ENCODE measurements around the gene RBM42. TPM values are rescaled to one million over a fixed set of nuclear protein-coding genes. Genes with fewer than 3 reads are reported as not detected.
A peak's percentile ranks its signal among the peaks of the same experiment; 100 is the strongest.

Gene RBM42
- total and polyA plus RNA-seq, 8 donors = 18.2 to 38.6 (median 29.9) TPM

DNA sequence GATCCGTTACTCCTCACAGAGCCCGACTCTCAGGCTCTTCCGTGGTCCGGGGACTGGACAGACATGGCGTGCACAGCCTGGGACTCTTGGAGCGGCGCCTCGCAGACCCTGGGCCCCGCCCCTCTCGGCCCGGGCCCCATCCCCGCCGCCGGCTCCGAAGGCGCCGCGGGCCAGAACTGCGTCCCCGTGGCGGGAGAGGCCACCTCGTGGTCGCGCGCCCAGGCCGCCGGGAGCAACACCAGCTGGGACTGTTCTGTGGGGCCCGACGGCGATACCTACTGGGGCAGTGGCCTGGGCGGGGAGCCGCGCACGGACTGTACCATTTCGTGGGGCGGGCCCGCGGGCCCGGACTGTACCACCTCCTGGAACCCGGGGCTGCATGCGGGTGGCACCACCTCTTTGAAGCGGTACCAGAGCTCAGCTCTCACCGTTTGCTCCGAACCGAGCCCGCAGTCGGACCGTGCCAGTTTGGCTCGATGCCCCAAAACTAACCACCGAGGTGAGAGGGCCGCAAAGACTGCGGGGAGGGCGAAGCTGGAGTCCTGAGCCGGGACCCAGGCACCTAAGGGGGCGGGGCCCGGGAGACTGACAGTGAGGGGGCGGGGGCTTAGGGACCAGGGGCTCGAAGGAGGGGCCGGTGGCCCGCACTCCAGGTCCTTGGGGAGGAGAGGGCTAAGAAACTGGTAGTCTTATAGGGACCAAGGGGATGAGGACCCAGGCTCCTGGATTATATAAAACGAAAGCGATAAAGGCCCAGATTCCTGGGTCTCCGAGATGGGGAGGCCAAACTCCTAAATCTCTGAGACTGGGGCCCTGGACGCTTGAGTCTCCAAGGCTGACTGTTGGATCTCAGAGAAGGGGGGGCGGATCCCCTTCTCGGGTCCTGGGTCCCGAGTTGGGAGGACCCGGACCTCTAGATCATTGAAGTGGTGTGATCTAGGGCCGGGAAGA lies 14.7 kb downstream of the RBM42 start:
- DNase-seq (peak; percentile 84 to 96 (median 90)), FAIRE-seq (no peak), ATAC-seq (peak; percentile 70 to 81 (median 74))
- Histone ChIP-seq H3K4me1 (peaks cover 0 to 3% (median 0%) of the 10 kb centered on the region in 3 donors), H3K27me3 (no peaks in the 10 kb centered on the region), H3K36me3 (no peaks in the 10 kb centered on the region), H3K9me3 (no peaks in the 10 kb centered on the region), H3K4me3 (peak overlapping the region; percentile 42 to 59 (median 50)), H3K27ac (peak overlapping the region; percentile 81 to 88 (median 86))
- 0% methylated on average over 67 to 69 of the region's 69 CpGs for WGBS, 2 donors
- TF ChIP-seq, protein P1, sequence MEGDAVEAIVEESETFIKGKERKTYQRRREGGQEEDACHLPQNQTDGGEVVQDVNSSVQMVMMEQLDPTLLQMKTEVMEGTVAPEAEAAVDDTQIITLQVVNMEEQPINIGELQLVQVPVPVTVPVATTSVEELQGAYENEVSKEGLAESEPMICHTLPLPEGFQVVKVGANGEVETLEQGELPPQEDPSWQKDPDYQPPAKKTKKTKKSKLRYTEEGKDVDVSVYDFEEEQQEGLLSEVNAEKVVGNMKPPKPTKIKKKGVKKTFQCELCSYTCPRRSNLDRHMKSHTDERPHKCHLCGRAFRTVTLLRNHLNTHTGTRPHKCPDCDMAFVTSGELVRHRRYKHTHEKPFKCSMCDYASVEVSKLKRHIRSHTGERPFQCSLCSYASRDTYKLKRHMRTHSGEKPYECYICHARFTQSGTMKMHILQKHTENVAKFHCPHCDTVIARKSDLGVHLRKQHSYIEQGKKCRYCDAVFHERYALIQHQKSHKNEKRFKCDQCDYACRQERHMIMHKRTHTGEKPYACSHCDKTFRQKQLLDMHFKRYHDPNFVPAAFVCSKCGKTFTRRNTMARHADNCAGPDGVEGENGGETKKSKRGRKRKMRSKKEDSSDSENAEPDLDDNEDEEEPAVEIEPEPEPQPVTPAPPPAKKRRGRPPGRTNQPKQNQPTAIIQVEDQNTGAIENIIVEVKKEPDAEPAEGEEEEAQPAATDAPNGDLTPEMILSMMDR (IDR thresholded peaks at IDR 0.05) = no peak
- intact Hi-C loops (cut with DNase I) = no loop called here

DNA sequence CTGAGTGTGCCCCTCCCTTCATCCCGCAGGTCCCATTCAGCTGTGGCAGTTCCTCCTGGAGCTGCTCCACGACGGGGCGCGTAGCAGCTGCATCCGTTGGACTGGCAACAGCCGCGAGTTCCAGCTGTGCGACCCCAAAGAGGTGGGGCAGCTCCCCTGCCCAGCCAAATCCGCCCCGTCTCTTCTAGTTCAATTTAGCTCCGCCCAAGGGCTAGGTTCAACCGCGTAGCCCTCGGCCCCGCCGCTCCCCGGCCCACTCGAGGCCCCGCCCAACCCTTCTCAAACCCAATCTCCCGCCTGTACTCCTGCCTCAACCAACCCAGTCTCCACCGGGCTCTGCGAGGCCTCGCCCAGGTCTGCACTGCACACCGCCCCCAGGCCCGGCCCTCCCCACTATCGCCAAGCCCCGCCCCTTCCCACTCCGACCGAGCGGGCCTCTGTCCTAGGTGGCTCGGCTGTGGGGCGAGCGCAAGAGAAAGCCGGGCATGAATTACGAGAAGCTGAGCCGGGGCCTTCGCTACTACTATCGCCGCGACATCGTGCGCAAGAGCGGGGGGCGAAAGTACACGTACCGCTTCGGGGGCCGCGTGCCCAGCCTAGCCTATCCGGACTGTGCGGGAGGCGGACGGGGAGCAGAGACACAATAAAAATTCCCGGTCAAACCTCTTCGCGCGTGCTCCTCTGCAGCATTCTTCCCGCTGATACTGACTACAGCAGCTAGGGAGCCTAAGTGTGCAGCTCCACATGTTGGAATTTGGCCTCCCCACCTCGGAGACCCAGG lies 15.6 kb downstream of the RBM42 start:
- peak; percentile 93 to 99 (median 97) for DNase-seq
- Histone ChIP-seq H3K4me3 (peak overlapping the region; percentile 42 to 59 (median 50)), H3K36me3 (no peaks in the 10 kb centered on the region), H3K4me1 (peaks cover 3 to 4% (median 4%) of the 10 kb centered on the region in 3 donors), H3K27ac (peak overlapping the region; percentile 81 to 88 (median 86)), H3K9me3 (no peaks in the 10 kb centered on the region), H3K27me3 (no peaks in the 10 kb centered on the region)
- WGBS, 2 donors = 1% methylated on average over 59 to 60 of the region's 60 CpGs
- ATAC-seq = peak; percentile 82 to 89 (median 83)
- TF ChIP-seq, protein P1 (IDR thresholded peaks at IDR 0.05) = no peak
- FAIRE-seq = no peak
- intact Hi-C loops (cut with DNase I) = no loop called here

DNA sequence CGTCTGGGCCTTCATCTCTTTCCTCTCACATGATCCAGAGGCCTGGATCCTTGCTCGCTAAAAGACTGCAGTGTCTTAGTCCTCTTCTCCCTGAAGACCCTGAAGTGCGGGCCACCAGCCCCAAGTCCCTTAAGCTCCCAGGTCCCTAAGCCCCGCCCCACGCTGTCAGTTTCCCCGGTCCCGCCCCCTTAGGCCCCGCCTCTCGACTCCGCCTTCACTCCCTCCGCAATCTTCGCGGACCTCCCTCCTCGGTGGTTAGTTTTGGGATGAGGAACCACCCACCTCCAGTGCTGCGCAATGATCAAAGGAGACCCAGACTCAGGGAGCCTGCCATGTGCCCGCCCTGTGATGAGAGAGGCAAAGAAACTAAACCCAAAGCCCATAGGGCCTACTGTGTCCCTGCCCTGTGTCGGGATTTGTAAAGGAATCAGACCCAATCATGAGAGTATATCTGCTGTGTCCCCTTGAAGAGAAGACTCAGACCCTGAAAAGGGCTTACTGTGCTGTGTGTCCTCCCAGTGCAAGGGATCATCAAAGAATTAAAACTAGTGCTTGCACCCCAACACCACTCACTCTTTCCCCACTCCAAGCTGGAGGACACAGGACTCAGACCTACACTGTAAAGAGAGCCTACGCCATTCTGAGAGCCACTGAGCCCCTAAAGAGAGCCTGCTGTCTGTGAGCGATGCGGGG lies 16.3 kb downstream of the RBM42 start:
- DNase-seq = peak; percentile 45 to 90 (median 84)
- H3K27ac ChIP-seq = peak overlapping the region; percentile 81 to 88 (median 86)
- ATAC-seq = peak; percentile 18 to 37 (median 28)
- intact Hi-C loops (cut with DNase I) = no loop called here
- H3K4me1 ChIP-seq = peaks cover 3 to 11% (median 8%) of the 10 kb centered on the region in 3 donors
- no peaks in the 10 kb centered on the region for H3K27me3 ChIP-seq
- H3K36me3 ChIP-seq = no peaks in the 10 kb centered on the region
- H3K9me3 ChIP-seq = no peaks in the 10 kb centered on the region
- 19 to 25% methylated on average over 20 of the region's 20 CpGs for WGBS, 2 donors
- H3K4me3 ChIP-seq = peak overlapping the region; percentile 42 to 59 (median 50)
- no peak for FAIRE-seq
- TF ChIP-seq, protein P1 (IDR thresholded peaks at IDR 0.05) = no peak

DNA sequence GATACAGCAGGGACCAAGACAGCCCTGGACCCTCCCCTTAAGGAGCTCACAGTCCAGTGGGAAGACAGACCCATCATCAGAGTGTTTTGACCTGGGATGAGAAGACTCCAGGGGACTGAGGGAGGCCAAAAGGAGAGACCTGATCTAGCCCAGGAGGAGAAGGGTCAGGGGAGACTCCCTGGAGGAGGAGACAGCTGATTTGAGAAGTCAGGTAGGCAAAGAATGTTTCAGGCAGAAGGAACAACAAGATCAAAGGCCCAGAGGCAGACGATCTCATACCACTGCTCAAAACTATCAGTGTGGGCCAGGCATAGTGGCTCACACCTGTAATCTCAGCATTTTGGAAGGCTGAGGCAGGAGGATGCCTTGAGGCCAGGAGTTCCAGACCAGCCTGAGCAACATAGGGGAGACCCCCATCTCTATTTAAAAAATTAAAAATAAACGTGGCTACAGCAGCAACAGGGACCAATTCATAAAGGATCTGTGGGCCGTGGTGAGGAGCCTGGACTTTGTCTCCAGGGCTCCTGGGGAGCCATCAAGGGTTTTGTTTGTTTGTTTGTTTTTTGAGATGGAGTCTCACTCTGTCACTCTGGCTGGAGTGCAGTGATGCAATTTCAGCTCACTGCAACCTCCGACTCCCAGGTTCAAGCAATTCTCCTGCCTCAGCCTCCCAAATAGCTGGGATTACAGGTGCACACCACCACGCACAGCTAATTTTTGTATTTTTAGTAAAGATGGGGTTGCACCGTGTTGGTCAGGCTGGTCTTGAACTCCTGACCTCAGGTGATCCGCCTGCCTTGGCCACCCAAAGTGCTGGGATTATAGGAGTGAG lies 17.1 kb downstream of the RBM42 start:
- H3K27ac ChIP-seq = no peak overlapping the region
- intact Hi-C loops (cut with DNase I) = no loop called here
- H3K9me3 ChIP-seq = no peaks in the 10 kb centered on the region
- WGBS, 2 donors = 62 to 67% methylated on average over 7 of the region's 7 CpGs
- no peak for DNase-seq
- no peak overlapping the region for H3K4me3 ChIP-seq
- peaks cover 3 to 12% (median 8%) of the 10 kb centered on the region in 3 donors for H3K4me1 ChIP-seq
- H3K27me3 ChIP-seq = no peaks in the 10 kb centered on the region
- no peak for FAIRE-seq
- H3K36me3 ChIP-seq = no peaks in the 10 kb centered on the region
- TF ChIP-seq, protein P1 (IDR thresholded peaks at IDR 0.05) = no peak
- no peak for ATAC-seq
